Stimulated activated CD8-positive, alpha-beta memory T cell treated with anti-CD3 and anti-CD28 coated beads, Interleukin-4, amount 100 ng/mL, for 24 hours (primary cell): Measurements from ENCODE around the gene PPFIA2.

ENCODE experiments used
- DNase-seq: peaks from one replicate; pipeline ENCODE4 v3.0.0-alpha.2; 2020; ENCODE audit warnings: low read depth

Gene PPFIA2

DNA sequence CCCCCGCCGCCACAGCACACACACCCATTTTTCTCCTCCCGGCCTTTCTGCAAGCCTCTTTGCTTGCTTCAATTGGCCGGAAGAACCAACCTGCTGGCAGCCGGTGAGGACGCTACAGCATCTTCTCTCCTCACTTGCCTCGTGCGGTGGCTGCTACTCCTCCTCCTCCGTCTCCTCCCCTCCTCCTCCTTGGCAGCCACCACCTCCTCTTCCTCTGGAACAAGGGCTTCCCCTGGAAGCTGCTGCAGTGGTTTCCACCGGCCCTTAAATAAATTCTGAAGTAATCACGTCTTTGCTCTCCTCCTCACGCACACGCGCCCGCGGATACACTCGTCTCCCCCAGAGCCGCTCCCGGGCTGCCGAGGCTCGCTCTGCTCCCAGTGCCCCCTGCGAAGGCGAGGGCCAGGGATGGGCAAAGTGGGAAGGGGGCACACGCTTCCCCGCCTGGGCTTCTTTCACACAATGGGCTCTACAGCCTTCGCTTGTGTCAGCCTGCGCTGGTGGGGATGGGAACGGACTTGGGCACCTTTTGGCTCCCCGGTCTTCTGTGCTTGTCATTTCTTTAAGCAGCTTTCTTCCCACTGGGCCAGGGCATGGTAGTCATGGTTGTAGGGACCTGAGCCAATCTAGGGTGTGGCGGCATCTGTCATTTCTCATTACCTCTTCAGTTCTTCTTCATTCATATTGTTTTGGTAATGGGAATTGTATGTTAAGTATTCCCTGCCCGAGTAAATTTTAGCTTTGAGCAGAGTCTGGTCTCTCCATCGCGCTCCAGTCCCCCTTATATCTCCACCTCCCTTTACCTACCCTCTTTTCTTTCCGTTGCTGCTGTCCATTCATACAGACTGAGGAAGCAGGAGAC lies at the start of gene PPFIA2:
Gene PPFIA2 (minus strand): TSS at position 161 of the 862 bp plus-strand sequence.
- no peak for DNase-seq

DNA sequence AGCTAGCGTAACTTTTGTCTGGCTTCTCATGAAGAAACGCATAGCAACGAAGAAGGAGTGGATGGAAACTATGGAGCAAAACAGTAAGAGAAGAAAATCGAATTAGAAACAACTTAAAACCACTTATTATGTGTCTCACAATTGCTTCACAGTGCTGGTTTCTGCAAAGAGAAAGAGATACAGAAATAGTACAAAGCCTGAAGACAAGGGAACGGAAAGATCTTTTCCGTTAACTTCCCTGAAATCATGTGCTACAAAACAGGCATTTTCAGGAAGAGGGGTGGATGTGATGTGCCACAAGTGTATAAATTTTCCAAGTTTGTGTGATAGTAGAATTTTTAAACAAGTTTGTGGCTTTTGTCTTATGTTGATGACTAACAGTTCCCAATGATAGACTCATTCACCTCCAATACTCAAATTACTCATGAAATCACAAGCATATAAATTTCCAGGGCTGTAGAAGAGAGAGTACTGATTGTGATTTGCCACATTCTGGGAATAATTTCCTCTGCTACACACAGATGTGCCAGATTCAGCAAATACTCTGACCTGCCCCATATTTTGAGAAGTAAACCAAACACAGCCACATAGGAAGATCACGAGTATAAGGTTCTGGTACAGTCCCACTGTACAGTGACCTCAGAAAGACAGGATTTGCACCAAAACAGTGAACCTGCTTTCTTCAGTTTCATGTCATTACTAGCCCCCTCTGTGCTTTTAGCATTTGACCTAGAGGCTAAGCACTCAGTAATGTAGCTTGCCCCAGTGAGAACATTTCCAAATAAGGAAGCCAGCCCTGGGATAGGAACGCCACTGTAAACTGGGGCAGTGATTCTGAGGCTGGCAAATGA lies 41.4 kb upstream of the PPFIA2 start:
- DNase-seq: no peak

DNA sequence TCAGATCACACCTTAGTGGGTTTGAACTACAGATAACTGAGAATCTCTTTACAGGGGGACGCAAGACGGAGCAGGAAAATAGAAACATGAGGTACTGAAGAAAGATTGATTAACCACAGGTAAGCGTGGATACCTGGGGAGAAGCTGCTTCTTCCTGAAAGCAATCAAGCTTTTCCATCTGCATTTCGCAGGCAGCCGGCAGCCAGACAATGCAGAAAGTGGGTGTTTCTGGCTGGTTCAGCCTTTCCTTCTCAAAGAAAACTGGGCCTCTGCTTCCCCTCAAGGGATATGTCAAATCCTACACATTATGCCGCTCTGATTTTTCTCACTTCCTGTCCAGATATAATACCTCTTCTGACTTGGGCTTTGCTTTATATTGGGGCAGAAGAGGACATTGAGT lies 39.1 kb upstream of the PPFIA2 start:
- no peak for DNase-seq

DNA sequence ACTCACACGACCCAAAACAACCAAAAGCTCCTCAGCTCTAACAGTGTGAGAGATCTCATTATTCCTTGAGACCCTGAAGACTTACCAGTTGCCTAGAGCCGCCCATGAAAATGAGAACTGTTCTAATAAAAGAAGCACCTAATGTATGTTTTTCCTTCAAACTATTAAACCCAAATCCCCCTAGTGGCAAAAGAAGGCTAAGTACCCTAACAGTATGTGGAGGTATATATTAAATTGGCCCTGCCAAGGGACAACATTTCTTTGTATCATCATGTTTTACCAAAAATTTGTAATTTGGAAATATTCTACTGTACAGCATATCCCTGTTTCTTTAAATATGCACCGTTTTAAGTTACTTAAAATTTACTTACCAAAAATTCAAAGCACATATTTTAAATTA lies 38.0 kb upstream of the PPFIA2 start:
- DNase-seq: no peak

DNA sequence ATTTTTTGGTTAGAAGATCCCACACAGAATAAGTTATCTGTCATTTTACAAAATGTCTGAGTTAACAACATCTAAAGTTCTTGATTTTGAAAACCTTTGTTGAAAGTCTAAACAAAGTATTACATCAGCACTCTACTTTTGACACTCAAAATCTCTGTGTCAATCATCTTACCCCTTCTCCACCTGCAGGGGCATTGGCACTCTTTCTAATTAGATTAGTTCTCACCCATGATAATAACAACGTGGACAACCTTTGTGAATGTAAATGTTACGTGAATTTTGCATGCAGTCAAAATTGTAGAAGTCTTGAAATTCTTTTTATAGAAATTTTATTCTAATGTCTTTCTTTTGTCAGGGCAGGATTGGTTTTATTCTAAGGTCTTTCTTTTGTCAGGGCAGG lies 33.5 kb upstream of the PPFIA2 start:
- no peak for DNase-seq

DNA sequence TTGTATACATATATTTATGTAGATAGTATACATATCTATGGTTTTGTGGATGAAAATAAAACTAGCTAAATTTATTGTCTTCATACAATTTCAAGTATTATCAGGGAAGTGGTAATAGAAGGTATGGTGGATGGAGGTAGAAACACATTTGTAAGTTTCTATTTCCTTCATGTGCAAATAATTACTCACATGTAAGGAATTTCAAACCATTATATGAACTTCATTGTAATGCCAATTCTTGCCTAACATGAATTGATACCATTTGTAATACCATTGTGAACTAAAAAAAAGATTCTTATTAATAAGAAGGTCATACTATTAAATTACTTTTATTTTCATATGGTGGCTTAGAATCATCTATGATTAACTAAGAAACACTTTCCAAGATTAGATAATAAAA lies 20.1 kb upstream of the PPFIA2 start:
- DNase-seq: no peak

DNA sequence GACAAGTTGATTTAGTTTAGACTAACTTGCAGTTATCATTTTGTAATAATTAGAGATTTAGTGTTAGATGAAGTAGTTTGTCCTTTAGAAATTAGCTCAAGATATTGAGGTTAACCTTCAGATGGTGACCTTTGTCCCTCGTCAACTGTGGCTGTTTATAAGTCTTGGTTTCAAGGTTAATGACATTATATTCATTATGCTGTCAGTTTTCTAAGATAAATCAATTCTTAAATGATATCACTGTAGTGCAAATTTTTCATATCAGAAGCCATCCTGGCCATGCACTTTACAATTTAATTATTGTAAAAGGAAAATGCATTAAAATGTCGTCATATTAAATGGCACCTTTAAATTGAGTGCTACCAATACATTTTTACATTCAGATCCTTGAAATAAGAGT lies 19.6 kb upstream of the PPFIA2 start:
- DNase-seq: no peak

DNA sequence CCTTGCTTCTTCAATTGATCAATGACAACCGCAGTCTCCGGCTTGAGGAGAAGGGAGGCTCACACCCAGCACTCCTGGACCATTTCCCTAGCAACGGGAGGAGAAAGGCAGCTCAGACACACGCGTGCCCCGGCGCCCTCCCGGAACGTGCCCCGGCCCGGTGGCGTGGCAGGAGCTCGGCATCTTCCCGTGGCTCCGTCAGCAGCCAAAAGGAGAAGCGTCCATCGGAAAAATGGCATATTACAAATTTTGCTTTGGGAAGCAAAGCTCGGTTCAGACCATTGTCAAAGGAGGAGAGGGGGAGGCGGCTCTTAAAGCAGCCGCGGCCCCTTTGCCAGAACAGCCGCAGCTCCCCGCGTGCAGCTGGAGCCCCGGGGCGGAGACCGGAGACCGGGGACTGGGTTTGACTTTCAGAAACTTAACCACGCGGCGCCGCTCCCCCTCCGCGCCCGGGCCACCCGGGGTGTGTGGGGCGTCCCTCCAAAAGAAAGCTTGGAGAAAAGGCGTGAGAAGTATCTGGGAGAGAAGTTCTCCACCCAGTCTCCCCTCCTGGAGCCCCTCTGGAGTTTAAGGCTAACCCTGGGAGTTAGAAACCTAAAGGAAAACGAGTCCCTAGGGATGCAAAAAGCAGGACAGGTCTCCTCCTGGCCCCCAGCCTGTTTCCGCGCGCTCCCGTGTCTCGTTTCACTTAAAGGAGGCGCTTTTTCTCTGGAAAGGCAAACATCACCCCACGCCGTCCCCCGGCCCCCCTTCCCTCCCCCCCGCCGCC lies 545 bp downstream of the PPFIA2 start:
- DNase-seq: peak; percentile 2

DNA sequence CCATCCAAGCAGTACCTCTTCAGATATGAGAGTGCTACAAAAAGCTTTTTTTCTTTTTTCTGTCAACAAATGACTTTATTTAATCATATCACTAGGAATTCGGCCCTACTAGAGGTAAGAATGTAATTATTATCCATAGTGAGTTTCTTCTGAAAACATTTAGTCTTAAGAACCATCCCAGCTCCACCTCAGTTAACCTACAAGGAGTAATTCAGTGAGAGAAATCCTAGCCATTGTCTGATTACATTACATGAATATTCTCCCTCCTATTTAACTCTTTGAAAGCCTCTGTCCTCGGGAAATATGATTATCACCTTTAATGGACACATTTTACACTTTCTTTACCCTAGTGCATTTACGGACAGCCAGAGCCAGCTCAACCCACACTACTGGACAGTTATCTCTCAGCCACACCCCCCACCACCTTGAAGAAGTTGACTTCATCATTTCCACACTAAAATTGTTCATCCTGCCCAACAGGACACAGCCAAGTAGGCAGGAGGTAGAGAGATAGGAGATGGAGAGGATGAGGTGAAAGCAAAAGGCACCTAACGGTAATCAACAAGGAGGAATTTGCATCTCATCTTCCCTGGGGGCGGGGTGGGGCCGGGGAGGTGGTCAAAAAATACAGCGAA lies 1.3 kb downstream of the PPFIA2 start:
- no peak for DNase-seq

DNA sequence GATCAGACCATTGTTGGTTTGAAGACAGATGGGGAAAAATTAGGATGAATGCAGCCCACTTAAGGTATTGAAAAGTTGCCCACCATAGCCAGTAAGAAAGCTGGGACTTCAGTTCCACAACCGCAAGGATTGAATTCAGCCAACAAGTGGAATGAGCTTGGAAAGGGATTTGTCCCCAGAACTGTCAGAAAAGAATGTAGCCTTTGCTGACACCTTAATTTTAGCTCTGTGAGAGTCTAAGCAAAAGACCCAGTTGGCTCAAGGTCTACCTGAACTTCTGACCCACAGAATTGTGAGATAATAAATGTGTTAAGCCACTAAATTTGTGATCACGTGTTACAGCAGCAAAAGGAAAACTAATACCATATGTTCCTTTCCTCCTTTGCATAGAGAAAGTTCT lies 29.4 kb downstream of the PPFIA2 start:
- no peak for DNase-seq

DNA sequence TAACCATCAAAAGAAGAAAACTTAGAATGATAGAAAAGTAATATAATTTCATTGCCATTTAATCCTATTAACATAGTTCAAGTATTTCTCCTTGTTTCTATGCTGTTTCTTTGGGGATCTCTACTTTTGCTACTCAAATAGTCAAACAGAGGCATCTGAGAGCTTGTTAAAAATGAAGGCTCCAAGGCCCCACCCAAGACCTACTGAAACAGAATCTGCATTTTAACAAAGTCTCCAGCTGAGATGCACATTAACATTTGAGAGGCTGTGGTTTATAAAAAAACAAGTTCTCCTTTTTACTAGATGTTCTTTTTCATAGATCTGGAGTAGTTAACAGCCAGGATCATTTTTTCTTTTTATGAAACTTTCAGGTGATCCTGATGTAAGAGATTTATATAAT lies 31.8 kb downstream of the PPFIA2 start:
- no peak for DNase-seq

DNA sequence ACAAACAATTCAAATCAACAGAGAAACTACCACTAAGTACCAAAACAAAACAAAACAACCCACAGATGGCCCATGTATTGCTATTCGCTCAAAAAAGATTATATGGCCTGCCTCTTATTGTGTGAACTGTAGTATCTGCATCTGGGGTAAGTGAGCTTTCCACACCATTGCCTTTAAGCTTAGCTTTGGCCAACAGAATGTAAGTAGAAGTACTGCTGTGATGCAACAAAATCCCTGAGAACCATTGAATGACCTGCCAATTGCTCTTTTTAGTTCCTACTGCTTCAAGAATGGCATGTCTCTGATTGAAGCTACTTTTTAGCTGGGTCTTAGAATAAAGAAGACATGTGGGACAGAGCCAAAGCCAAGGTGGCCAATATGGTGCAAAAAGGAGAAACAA lies 32.5 kb downstream of the PPFIA2 start:
- no peak for DNase-seq

DNA sequence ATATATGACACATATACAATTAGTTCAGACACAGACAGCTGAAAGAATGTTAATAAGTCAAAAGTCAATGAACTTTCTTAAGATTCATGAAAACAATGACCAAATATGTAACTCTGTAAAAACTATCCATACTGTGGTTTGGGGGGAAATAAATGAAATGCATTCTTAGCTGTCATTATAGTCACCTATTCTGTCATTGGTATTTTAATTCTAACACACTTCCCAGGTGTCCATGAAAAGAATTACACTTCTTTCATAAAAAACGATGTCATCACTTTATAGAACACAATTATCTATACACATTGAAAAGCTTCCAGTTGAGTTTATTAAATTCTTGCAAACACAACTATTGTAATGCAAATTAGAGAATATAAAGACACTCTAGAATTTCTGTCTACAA lies 35.8 kb downstream of the PPFIA2 start:
- DNase-seq: no peak

DNA sequence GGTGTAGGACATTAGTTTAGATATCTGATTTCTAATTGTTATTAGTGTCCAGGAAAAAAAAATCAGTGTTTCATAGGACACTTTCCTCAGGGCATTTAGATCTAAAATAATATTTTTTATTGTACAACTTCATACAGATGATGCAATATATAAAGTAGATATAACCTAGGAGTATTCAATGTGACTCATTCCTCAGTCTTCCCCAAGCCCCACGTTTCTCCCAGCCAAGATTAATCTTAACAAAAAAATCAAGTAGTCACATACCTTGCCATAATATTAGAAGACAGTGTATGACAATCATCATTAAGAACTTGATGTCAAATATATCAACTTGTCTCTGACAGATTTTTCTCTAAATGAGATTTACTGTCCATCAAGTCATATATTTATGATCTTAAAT lies 37.1 kb downstream of the PPFIA2 start:
- DNase-seq: no peak

DNA sequence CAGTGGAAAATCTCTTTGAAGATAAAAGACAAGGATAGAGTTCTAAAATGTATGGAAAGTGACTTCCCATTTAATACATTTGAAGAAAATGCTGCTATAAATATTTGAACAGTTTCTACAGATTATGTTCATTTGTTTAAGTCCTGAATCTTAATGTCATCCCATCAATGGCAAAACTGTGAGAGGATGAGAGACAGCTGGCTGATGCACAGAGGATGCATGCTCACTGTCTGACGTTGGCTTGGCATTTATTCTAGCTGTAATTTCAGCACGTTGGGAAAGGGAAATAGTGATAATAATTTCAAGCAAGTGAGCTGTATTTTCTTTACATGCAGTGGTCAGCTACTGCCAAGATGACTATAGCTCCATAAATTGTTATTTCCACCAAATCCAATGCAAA lies 40.5 kb downstream of the PPFIA2 start:
- DNase-seq: no peak

DNA sequence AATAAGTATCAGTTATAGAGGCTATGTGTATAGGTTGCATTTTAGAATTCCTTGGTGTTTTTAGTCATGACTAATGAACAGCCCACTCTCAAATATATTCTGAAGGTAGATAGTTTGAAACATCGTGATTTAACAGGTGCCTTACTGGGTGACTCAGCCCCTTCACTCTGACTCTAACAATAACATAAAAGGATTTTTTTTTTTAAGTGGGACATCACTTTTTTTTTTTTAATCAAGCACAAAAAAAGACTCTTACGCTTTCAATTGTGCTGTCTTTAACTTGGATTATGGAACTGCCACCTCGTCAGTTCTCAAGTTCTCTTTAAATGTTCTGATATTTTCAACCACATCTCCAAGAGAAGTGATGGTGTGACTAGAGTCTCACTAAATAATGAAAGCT lies 46.6 kb downstream of the PPFIA2 start:
- DNase-seq: no peak

DNA sequence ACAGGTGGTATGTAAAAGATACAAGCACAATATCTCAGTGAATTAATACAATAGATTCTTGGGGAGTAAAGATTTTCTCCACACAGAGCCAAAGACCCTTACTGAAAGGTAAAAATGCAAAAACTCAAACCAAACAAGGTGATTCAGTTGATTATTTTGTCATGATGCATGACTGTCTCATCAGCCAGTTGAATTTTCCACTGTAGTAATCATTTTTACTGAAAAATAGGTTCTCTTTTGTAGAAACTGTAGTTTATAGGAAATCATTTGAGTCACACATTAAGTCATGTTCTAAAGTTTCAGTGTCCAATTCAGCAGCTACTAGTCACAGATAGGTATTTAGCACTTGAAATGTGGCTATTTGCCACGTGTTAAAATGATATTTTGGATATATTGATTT lies 53.6 kb downstream of the PPFIA2 start:
- DNase-seq: no peak

DNA sequence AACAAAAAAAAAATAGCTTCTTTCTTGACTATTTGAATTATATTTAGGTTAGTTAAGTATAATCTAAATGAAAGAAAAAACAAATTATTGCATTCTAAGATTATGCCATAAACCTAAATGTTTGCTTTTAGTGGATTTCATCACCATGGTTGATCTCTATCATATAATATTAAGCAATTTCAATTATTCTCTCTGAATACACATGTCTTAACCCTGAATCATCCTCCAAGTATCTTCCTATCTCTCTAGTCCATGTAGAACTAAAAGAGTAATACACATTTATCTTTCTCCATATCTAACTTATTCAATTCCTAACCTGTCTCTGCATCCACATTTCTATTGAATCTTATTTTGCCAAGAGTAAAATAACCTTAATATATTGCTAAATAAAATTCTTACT lies 59.6 kb downstream of the PPFIA2 start:
- no peak for DNase-seq

DNA sequence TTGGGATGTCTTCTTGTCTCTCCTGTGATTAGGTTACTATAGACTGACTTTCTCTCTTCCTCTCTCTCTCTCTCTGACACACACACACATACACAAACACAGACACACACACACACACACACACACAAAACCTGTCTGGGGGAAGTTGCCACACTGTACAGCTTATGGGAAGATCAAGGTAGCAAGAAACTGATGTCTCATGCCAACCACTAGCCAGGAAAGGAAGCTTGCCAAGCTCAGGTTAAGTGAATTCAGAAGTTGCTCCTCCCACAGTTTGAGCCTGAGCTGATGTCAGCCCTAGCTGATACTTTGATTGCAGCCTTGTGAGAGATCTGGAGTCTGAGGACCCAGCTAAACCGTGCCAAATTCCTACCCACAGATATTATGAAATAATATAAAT lies 67.1 kb downstream of the PPFIA2 start:
- no peak for DNase-seq

DNA sequence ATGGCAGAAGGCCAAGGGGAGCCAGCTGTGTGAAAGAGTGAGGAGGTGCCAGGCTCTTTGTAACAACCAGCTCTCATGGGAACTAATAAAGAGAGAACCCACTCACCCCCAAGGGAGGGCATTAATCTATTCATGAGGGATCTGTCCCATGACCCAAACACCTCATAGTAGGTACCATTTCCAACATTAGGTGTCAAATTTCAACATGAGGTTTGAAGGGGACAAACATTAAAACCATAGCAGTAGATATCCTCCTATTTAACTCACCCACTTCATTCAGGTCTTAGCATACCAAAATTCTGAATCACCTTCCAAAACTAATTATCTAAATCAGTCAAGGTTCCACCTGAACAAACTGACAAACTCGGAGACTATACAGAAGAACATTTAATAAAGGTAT lies 75.3 kb downstream of the PPFIA2 start:
- no peak for DNase-seq

DNA sequence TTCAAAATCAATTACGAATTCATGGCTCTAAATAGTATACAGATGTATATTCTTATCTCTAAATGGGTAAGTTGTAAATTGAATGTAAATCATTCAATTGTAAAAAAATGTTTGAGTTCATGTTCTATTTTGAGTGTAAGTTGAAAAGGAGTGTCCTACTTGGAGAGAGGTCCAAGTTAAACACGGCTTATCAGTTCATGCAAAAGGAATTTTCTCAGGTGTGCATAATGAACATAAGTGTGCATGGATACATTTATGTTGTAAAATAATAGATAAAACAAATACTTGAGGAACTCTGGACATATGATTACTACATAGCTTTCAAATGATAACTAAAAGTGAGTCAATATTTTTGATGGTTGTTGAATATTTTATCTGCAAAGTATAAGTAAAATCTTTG lies 79.5 kb downstream of the PPFIA2 start:
- DNase-seq: no peak

DNA sequence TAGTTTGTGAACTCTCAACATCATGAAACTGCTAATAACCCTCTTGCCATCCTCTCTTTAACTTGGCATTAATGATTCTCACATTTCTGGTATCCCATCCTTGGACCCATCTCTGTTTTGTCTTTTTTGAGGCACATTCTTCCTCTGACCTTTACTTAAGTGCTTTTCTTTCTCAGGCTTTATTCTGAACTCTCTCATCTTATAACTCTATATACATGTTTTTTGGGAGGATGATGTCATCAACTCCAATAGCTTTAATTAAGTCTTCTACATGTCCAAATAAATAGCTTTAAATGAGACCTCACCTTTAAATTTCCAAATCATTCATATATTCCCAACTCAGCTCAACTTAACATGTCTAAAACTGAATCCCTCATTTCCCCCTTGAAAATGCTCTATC lies 88.4 kb downstream of the PPFIA2 start:
- no peak for DNase-seq
